ENCODE measurements around the gene ATP9B. TPM values are rescaled to one million over a fixed set of nuclear protein-coding genes. Genes with fewer than 3 reads are reported as not detected.

The ATP9B gene
- total RNA-seq, 1 experiment from 2014 or later, result 25.5 TPM

GRCh38 chr18:79382681-79383387 lies 313.6 kb downstream of the ATP9B start:
- no peak overlapping the region for H3K27ac Mint-ChIP-seq (ENCODE audit: low read depth, unreplicated experiment)
- DNase-seq (ENCODE audit: unreplicated experiment), result no peak
- no peaks in the 10 kb centered on the region for H3K9me3 Mint-ChIP-seq (ENCODE audit: unreplicated experiment)
- H3K4me3 Mint-ChIP-seq (ENCODE audit: unreplicated experiment), result no peak overlapping the region
- H3K36me3 Mint-ChIP-seq (ENCODE audit: insufficient read depth, unreplicated experiment), result peaks cover 29% of the 10 kb centered on the region
- no peaks in the 10 kb centered on the region for H3K4me1 Mint-ChIP-seq (ENCODE audit: insufficient read depth, unreplicated experiment)
- H3K27me3 Mint-ChIP-seq (ENCODE audit: insufficient read depth, unreplicated experiment), result no peaks in the 10 kb centered on the region
- TF ChIP-seq CTCF (IDR thresholded peaks at IDR 0.05; ENCODE audit: unreplicated experiment), result no peak
- BruUV-seq (replicated peaks), result no TSS peak
- intact Hi-C loops (cut with micrococcal nuclease), result no loop called here
- ChIA-PET CTCF (interaction anchor here (0.6 to 4.0 kb wide), 5 partner anchors 9 to 1701 kb away, joined by 3 to 39 read pairs (median 4); no protein-coding TSS in a partner anchor), POLR2A (no interaction called here)

GRCh38 chr18:79383388-79384056 lies 314.3 kb downstream of the ATP9B start:
- H3K27me3 Mint-ChIP-seq (ENCODE audit: insufficient read depth, unreplicated experiment), result no peaks in the 10 kb centered on the region
- H3K4me1 Mint-ChIP-seq (ENCODE audit: insufficient read depth, unreplicated experiment), result no peaks in the 10 kb centered on the region
- no peak overlapping the region for H3K27ac Mint-ChIP-seq (ENCODE audit: low read depth, unreplicated experiment)
- CTCF ChIA-PET, result interaction anchor here (0.6 to 1.3 kb wide), 3 partner anchors 145 to 1702 kb away, joined by 3 to 4 read pairs (median 4); no protein-coding TSS in a partner anchor
- TF ChIP-seq CTCF (IDR thresholded peaks at IDR 0.05; ENCODE audit: unreplicated experiment), result no peak
- intact Hi-C loops (cut with micrococcal nuclease), result no loop called here
- H3K9me3 Mint-ChIP-seq (ENCODE audit: unreplicated experiment), result no peaks in the 10 kb centered on the region
- POLR2A ChIA-PET, result no interaction called here
- no peak overlapping the region for H3K4me3 Mint-ChIP-seq (ENCODE audit: unreplicated experiment)
- DNase-seq (ENCODE audit: unreplicated experiment), result no peak
- no TSS peak for BruUV-seq (replicated peaks)
- H3K36me3 Mint-ChIP-seq (ENCODE audit: insufficient read depth, unreplicated experiment), result peaks cover 24% of the 10 kb centered on the region

- ChIA-PET CTCF (interaction anchor here (0.6 to 1.9 kb wide), 5 partner anchors 10 to 863 kb away, joined by 3 to 6 read pairs (median 4); partner anchors contain the start of gene PARD6G), POLR2A (interaction anchor here (1.0 kb wide), 1 partner anchor 9 kb away, joined by 5 read pairs; no protein-coding TSS in a partner anchor)
- Mint-ChIP-seq H3K4me3 (ENCODE audit: unreplicated experiment) (no peak overlapping the region), H3K9me3 (ENCODE audit: unreplicated experiment) (no peaks in the 10 kb centered on the region), H3K36me3 (ENCODE audit: insufficient read depth, unreplicated experiment) (peaks cover 24% of the 10 kb centered on the region), H3K27me3 (ENCODE audit: insufficient read depth, unreplicated experiment) (no peaks in the 10 kb centered on the region), H3K27ac (ENCODE audit: low read depth, unreplicated experiment) (no peak overlapping the region), H3K4me1 (ENCODE audit: insufficient read depth, unreplicated experiment) (no peaks in the 10 kb centered on the region)
- no TSS peak for BruUV-seq (replicated peaks)
- intact Hi-C loops (cut with micrococcal nuclease), result no loop called here
- no peak for TF ChIP-seq CTCF (IDR thresholded peaks at IDR 0.05; ENCODE audit: unreplicated experiment)
- no peak for DNase-seq (ENCODE audit: unreplicated experiment)
Observed at GRCh38 chr18:79384151-79384807, 315.1 kb downstream of the ATP9B start.

GRCh38 chr18:79384834-79385233 lies 315.6 kb downstream of the ATP9B start:
- CTCF ChIA-PET, result interaction anchor here (0.6 to 1.9 kb wide), 6 partner anchors 9 to 862 kb away, joined by 3 to 6 read pairs (median 4); partner anchors contain the start of gene PARD6G
- H3K27ac Mint-ChIP-seq (ENCODE audit: low read depth, unreplicated experiment), result no peak overlapping the region
- H3K4me1 Mint-ChIP-seq (ENCODE audit: insufficient read depth, unreplicated experiment), result no peaks in the 10 kb centered on the region
- no peaks in the 10 kb centered on the region for H3K27me3 Mint-ChIP-seq (ENCODE audit: insufficient read depth, unreplicated experiment)
- POLR2A ChIA-PET, result interaction anchor here (1.0 kb wide), 1 partner anchor 9 kb away, joined by 5 read pairs; no protein-coding TSS in a partner anchor
- H3K4me3 Mint-ChIP-seq (ENCODE audit: unreplicated experiment), result no peak overlapping the region
- intact Hi-C loops (cut with micrococcal nuclease), result no loop called here
- DNase-seq (ENCODE audit: unreplicated experiment), result no peak
- no TSS peak for BruUV-seq (replicated peaks)
- peaks cover 28% of the 10 kb centered on the region for H3K36me3 Mint-ChIP-seq (ENCODE audit: insufficient read depth, unreplicated experiment)
- TF ChIP-seq CTCF (IDR thresholded peaks at IDR 0.05; ENCODE audit: unreplicated experiment), result no peak
- no peaks in the 10 kb centered on the region for H3K9me3 Mint-ChIP-seq (ENCODE audit: unreplicated experiment)
